ENCODE results near the gene KLHDC8B.

- TF ChIP-seq EP300 (IDR thresholded peaks at IDR 0.05): no peak
- TF ChIP-seq, protein P1, sequence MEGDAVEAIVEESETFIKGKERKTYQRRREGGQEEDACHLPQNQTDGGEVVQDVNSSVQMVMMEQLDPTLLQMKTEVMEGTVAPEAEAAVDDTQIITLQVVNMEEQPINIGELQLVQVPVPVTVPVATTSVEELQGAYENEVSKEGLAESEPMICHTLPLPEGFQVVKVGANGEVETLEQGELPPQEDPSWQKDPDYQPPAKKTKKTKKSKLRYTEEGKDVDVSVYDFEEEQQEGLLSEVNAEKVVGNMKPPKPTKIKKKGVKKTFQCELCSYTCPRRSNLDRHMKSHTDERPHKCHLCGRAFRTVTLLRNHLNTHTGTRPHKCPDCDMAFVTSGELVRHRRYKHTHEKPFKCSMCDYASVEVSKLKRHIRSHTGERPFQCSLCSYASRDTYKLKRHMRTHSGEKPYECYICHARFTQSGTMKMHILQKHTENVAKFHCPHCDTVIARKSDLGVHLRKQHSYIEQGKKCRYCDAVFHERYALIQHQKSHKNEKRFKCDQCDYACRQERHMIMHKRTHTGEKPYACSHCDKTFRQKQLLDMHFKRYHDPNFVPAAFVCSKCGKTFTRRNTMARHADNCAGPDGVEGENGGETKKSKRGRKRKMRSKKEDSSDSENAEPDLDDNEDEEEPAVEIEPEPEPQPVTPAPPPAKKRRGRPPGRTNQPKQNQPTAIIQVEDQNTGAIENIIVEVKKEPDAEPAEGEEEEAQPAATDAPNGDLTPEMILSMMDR (IDR thresholded peaks at IDR 0.05): no peak
- no peak for TF ChIP-seq POLR2AphosphoS5 (IDR thresholded peaks at IDR 0.05)
Measured at GRCh38 chr3:49166752-49167556, 4.4 kb upstream of the KLHDC8B start.
